Heart left ventricle (tissue), 16 donors: ENCODE measurements around the gene GART. TPM values are rescaled to one million over a fixed set of nuclear protein-coding genes. Genes with fewer than 3 reads are reported as not detected.
"Not testable (repeated sequence)": the region's sequence is repeated elsewhere in the genome, so short reads cannot be mapped to it uniquely, and the experiment has no call there.

ENCODE experiments used
- ATAC-seq, 4 donors: fragments of 200-7000 bp; cut with Tn5 transposase; one replicate each; pipeline ENCODE4 v1.9.1; 2020 to 2022; ENCODE audit warnings: moderate library complexity in 4 of 4, mild to moderate bottlenecking in 3 of 4, moderate number of reproducible peaks in 1 of 4
- DNase-seq, 5 donors: peaks; one replicate each; pipeline ENCODE4 v3.0.0-alpha.2; 2020
- H3K27ac ChIP-seq, 12 donors: fragments of 200-600 bp; sonication (generic) in 4 of 12; one replicate each; pipeline versions ENCODE4 v1.5.0 to v1.8.0; 2016 to 2022; ENCODE audit warnings: mild to moderate bottlenecking in 2 of 12
- H3K27me3 ChIP-seq, 9 donors: fragments of 200-600 bp; sonication (generic) in 2 of 9; one replicate each; pipeline versions ENCODE4 v1.5.1 to v1.8.0; 2016 to 2022; ENCODE audit warnings: mild to moderate bottlenecking in 3 of 9
- H3K36me3 ChIP-seq, 9 donors: fragments of 200-600 bp; sonication (generic) in 2 of 9; one replicate each; pipeline versions ENCODE4 v1.5.0 to v1.8.0; 2018 to 2022; ENCODE audit warnings: mild to moderate bottlenecking in 2 of 9
- H3K4me1 ChIP-seq, 12 donors: fragments of 200-600 bp; sonication (generic) in 4 of 12; one replicate each; pipeline versions ENCODE4 v1.5.0 to v1.8.0; 2016 to 2022; ENCODE audit warnings: mild to moderate bottlenecking in 3 of 12
- H3K4me3 ChIP-seq, 12 donors: fragments of 200-600 bp; sonication (generic) in 4 of 12; one replicate each; pipeline versions ENCODE4 v1.5.0 to v1.8.0; 2017 to 2022; ENCODE audit warnings: mild to moderate bottlenecking in 9 of 12, moderate library complexity in 4 of 12
- H3K9me3 ChIP-seq, 12 donors: fragments of 200-600 bp; sonication (generic) in 4 of 12; one replicate each; pipeline versions ENCODE4 v1.5.0 to v1.8.0; 2016 to 2022; ENCODE audit warnings: mild to moderate bottlenecking in 1 of 12
- POLR2A ChIP-seq, 2 donors: fragments of 450-650 bp; IDR thresholded peaks; one replicate each; pipeline ENCODE4 v1.6.1; 2017; ENCODE audit warnings: antibody characterized with exemption in 2 of 2, mild to moderate bottlenecking in 2 of 2, moderate library complexity in 2 of 2
- WGBS, 4 donors: extraction: QIAGEN DNeasy Blood & Tissue Kit in 2 of 4; methylation state at CpG; one replicate each; pipeline versions ENCODE4 v1.1.5 to v1.1.7; 2013 to 2018; 5-methylcytosine and 5-hydroxymethylcytosine counted together
- intact Hi-C, 10 donors: fragments of 100-400 bp; cut with DNase I; formaldehyde crosslinking; loops; one replicate each; pipeline versions ENCODE4 v1.11.1 to v1.14.2; 2022
- polyA plus RNA-seq, 2 donors: library from polyadenylated mRNA; stranded (reverse); fragments of 200-250 nt; gene quantifications; one replicate each; pipeline ENCODE4 v1.2.3, GENCODE V29; 2013
- total RNA-seq, 9 donors: library from RNA; depleted of rRNA in 2 of 9; stranded (reverse); fragments of >200 nt in 2 of 9; fragmentation: NEBNext Ultra II Directional in 3 of 9; extraction: Animal tissue kit (Norgen Biotek cat#: 25700) in 3 of 9; gene quantifications; one replicate each; pipeline versions ENCODE4 v1.1.0 to v1.2.4, GENCODE V29; 2016 to 2023
- TF ChIP-seq, protein P1 (sequence below), 12 donors: fragments of 200-600 bp; sonication (generic) in 4 of 12; IDR thresholded peaks; one replicate each; pipeline versions ENCODE4 v1.5.0 to v1.8.0; 2018 to 2022; ENCODE audit warnings: antibody characterized with exemption in 12 of 12, mild to moderate bottlenecking in 5 of 12
- donor health status: ischemic (EF 13 %, LVEDD 7.1; RV severe dilation, severe dysfunction).
- donor health status: healthy with polysubstance abuse.
- donor health status: DM: no; HTN: yes; CAD: no.
- donor health status: DM: no; HTN: no; CAD: no.
- donor health status: ischemic (EF 25% LVEDD 6.9; RV normal size, moderate dysfunction).
- donor health status: ischemic (EF 25% LVEDD 5.7; RV mildly dilated, moderate dysfunction).
- donor health status: healthy.
- donor health status: DM: yes; HTN: yes; CAD: no.
- donor health status: ischemic (EF 35%, LVEDD 5.7; RV mildly dilated, moderate dysfunction).
- donor health status: nonischemic (EF 11% LVEDD 7.7; RV severe dilation, severe dysfunction).
- donor health status: DM: yes; HTN: yes; CAD: no.
- donor health status: PGD.
- donor health status: ischemic (EF 29% LVEDD 5.4; RV normal size, mild dysfunction).
- donor health status: nonischemic (EF 23%, LVEDD 6.1; RV moderate dilation, normal function).

The GART gene
- total and polyA plus RNA-seq, 11 donors: 9.0 to 53.1 (median 40.7) TPM

DNA sequence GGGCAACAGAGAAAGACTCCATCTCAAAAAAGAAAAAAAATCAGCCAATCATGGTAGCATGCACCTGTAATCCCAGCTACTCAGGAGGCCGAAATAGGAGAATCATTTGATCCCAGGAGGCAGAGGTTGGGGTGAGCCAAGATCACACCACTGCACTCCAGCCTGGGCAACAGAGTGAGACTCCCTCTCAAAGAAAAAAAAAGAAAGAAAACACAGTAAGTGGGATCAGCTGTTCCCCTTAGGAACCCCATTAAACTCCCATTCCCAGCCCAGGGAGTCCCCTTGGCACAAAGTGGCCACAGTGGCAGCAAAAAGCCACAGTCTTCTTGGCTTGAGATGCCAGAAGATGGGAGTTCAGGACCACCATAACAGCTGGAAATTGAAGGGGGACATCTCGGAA lies 71.2 kb downstream of the GART start:
- no peak for ATAC-seq
- TF ChIP-seq, protein P1, sequence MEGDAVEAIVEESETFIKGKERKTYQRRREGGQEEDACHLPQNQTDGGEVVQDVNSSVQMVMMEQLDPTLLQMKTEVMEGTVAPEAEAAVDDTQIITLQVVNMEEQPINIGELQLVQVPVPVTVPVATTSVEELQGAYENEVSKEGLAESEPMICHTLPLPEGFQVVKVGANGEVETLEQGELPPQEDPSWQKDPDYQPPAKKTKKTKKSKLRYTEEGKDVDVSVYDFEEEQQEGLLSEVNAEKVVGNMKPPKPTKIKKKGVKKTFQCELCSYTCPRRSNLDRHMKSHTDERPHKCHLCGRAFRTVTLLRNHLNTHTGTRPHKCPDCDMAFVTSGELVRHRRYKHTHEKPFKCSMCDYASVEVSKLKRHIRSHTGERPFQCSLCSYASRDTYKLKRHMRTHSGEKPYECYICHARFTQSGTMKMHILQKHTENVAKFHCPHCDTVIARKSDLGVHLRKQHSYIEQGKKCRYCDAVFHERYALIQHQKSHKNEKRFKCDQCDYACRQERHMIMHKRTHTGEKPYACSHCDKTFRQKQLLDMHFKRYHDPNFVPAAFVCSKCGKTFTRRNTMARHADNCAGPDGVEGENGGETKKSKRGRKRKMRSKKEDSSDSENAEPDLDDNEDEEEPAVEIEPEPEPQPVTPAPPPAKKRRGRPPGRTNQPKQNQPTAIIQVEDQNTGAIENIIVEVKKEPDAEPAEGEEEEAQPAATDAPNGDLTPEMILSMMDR (IDR thresholded peaks at IDR 0.05): no peak
- no peak for TF ChIP-seq POLR2A (IDR thresholded peaks at IDR 0.05)
- H3K9me3 ChIP-seq: no peaks in the 10 kb centered on the region
- DNase-seq: no peak
- intact Hi-C loops: no loop called here
- no peak overlapping the region for H3K4me3 ChIP-seq
- peaks cover 0 to 9% (median 0%) of the 10 kb centered on the region in 12 donors for H3K4me1 ChIP-seq
- WGBS, 4 donors: 97 to 100% (median 98%) methylated on average over 2 of the region's 2 CpGs
- peaks cover 0 to 23% (median 14%) of the 10 kb centered on the region in 9 donors for H3K36me3 ChIP-seq
- no peak overlapping the region for H3K27ac ChIP-seq
- no peaks in the 10 kb centered on the region for H3K27me3 ChIP-seq

- WGBS, 4 donors: 92 to 97% (median 93%) methylated on average over 4 of the region's 4 CpGs
- ATAC-seq, intact Hi-C loops: not testable (repeated sequence)
Observed at GRCh38 chr21:33469183-33469582, 72.7 kb downstream of the GART start.

GRCh38 chr21:33461538-33462250 lies 80.2 kb downstream of the GART start:
- H3K9me3 ChIP-seq: no peaks in the 10 kb centered on the region
- DNase-seq (no peak), ATAC-seq (no peak)
- 92 to 94% (median 94%) methylated on average over 5 of the region's 5 CpGs for WGBS, 4 donors
- H3K27me3 ChIP-seq: no peaks in the 10 kb centered on the region
- H3K36me3 ChIP-seq: peaks cover 0 to 96% (median 76%) of the 10 kb centered on the region in 9 donors
- H3K4me1 ChIP-seq: no peaks in the 10 kb centered on the region
- H3K27ac ChIP-seq: no peak overlapping the region
- no peak for TF ChIP-seq POLR2A (IDR thresholded peaks at IDR 0.05)
- TF ChIP-seq, protein P1 (IDR thresholded peaks at IDR 0.05): no peak
- no peak overlapping the region for H3K4me3 ChIP-seq
- intact Hi-C loops: no loop called here

More at GRCh38 chr21:33469183-33469582, 72.7 kb downstream of the GART start:
- H3K36me3 ChIP-seq: peaks cover 0 to 34% (median 27%) of the 10 kb centered on the region in 9 donors
- DNase-seq, H3K4me1 ChIP-seq, H3K27me3 ChIP-seq, H3K4me3 ChIP-seq, H3K27ac ChIP-seq, H3K9me3 ChIP-seq: not testable (repeated sequence)

- Histone ChIP-seq H3K36me3 (peaks cover 0 to 96% (median 81%) of the 10 kb centered on the region in 9 donors), H3K4me3 (no peak overlapping the region), H3K9me3 (no peaks in the 10 kb centered on the region), H3K4me1 (peaks cover 0 to 4% (median 0%) of the 10 kb centered on the region in 12 donors), H3K27me3 (no peaks in the 10 kb centered on the region), H3K27ac (no peak overlapping the region)
- ATAC-seq: no peak
- WGBS, 4 donors: 91 to 96% (median 95%) methylated on average over 3 of the region's 3 CpGs
- intact Hi-C loops: no loop called here
- TF ChIP-seq POLR2A (IDR thresholded peaks at IDR 0.05): no peak
- TF ChIP-seq, protein P1 (IDR thresholded peaks at IDR 0.05): no peak
- no peak for DNase-seq
Observed at GRCh38 chr21:33458861-33459260, 83.1 kb downstream of the GART start.
